ENCODE measurements around the gene ARHGEF28.

ARHGEF28 gene

DNA sequence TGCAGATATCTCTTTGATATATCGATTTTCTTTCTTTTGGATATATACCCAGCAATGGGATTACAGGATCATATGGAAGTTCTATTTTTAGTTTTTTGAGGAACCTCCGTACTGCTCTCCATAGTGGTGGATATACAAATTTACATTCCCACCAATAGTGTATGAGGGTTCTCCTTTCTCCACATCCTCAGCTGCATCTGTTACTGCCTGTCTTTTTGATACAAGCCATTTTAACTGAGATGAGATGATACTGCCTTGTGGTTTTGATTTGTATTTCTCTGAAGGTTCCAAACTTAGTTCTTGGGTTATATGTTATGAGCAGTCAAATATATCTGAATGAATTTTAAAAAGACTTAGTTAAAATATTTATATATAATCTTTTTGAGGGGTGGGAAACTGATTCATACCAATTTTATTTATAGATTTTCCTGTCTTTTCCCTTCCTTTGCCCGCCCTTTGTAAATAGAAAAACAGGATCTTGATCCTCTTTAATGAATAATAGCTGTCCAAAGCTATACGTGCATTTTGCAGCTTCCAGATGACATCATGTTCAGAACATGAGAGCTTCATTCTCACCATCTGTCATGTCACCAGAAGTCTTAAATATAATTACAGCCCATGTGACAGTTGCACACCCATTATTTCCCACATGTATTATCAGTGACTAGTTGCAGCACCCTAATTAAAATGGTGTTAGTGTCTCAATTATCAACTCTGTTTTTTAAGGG lies 6.2 kb upstream of the ARHGEF28 start:
- no peak for DNase-seq

- no peak for DNase-seq
These were observed 5.7 kb upstream of the ARHGEF28 start for GRCh38 chr5:73620334-73620687.

DNA sequence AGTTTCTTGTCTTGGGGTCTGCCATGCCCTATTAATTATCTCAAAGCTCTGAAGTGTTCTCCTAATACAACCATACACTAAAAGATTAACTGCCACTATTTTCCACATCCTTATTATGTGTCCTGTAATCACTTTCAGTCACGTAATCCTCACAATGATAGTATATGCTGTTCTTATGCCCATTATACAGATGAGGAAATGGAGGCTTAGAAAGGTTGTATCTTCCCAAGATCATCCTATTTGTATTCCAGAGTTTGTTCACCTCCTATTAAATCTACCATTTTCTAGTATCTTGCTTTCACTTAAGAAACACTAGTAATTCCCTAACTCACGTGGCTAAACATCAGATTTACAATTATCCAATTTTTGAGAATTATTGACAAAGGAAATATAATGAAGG lies 2.9 kb upstream of the ARHGEF28 start:
- no peak for DNase-seq

- no peak for DNase-seq
These were observed 2.0 kb upstream of the ARHGEF28 start for GRCh38 chr5:73623901-73624404.

DNA sequence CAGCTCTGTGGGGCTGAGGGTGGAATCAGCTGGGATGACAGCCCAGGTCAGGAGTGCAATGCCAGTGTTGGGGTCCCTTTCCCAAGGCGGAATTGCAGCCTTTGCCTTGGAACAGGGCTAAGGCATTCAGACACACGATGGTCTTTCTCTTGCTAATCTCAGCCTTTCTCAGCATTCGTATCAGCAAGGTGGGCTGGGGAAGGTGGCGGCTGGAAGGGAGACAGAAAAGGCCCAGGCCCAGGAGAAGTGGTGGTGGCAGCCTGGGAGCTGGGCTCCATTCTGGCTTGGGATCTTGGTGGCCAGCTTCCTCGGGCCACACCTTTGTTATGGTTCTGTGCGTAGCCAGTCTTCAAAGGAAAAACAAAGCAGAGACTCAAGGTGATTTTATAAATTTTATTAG lies 1.1 kb upstream of the ARHGEF28 start:
- DNase-seq = no peak

- no peak for DNase-seq
These were observed 538 bp upstream of the ARHGEF28 start for GRCh38 chr5:73625372-73625943.

GRCh38 chr5:73626814-73627313 lies 868 bp downstream of the ARHGEF28 start:
- no peak for DNase-seq

- no peak for DNase-seq
These were observed 3.5 kb downstream of the ARHGEF28 start for GRCh38 chr5:73629456-73629855.

DNA sequence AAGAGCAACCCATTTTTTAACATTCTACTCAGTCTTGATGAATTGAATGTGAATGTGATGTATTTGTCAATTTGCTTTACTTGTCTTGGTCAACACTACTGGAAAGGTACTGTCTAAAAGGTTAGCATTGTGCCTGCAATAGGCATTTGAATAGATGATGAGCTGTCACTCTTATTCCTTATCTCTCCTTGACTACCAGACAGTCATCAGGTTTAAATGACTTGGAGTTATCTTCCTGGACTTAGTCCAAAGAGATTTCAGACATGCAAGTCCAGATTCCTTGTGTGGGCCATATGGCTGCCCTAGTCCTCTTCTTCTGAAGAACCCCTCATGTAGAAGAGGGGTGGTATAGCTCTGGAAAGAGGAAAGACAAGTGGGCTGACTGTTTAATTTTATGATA lies 4.8 kb downstream of the ARHGEF28 start:
- DNase-seq = no peak

DNA sequence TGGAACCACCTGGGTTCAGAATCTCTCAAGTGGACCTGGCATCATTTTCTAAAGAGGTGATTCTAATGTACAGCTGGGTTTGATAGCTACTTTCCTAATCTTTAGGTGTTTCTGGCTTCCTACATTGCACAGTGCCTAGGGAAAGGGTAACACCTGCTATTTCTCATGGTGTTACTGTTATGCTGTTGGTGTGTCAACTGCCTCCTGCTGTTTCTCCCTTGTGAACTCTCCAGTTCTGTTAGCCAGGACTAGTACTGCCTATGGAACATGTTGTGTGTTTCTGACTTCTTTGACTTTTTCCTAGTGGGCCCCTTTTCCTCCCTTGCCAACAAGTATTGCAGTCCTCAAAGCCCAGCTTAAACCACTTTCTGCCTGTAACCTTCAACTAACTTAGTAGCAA lies 5.5 kb downstream of the ARHGEF28 start:
- no peak for DNase-seq

DNA sequence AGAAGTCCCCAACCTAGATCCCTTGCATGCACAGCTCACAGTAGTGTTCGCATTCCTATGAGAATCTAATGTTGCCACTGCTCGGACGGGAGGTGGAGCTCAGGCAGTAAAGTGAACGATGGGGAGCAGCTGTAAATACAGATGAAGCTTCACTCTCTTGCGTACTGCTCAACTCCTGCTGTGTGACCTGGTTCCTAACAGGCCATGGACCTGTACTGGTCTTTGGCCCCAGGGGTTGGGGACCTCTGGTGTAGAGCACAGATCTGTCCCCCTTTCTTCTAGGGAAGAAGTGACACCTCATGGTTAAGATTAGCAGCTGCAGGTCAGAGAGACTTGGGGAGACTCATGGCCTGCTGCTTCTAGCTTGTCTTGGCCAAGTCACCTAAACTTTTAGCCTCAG lies 7.1 kb downstream of the ARHGEF28 start:
- DNase-seq = no peak

GRCh38 chr5:73636408-73636807 lies 10.4 kb downstream of the ARHGEF28 start:
- DNase-seq = no peak

- DNase-seq = no peak
These were observed 11.6 kb downstream of the ARHGEF28 start for GRCh38 chr5:73637565-73637964.

DNA sequence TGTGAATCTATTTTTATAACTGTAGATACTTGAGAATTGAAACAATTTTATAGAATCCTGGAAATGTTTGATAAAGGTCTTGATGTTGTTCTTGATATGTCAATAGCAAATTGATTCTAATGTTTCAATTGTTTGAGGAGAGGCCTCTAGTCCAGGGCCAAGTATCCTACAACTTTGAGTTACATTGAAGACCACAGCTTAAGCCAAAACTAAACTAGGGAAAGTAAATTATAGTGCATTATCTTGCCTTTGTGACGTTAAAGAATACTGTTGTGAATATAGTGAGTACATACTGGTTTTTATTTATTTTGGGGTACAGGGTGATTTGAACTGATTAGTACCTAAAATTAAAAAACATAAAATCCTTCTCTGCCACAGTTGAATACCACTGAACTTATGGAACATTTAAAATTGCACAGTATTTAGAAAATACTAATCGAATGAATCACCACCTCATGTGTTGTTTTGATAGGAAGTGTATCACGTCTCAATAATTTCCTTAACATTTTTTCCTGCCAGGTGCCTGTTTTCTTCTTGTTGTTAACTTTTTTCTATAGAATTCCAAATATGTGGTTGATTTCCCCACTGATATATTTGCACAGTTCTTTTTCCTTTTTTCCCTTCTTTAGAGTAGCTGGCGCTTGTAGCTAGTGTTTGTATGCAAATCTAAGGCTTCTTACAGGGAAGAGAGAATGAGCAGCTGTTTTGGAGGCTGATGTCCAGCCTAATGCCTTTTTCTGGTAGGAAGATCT lies 12.5 kb downstream of the ARHGEF28 start:
- no peak for DNase-seq

GRCh38 chr5:73640861-73641320 lies 14.9 kb downstream of the ARHGEF28 start:
- DNase-seq = no peak

GRCh38 chr5:73641811-73642210 lies 15.8 kb downstream of the ARHGEF28 start:
- DNase-seq = no peak

DNA sequence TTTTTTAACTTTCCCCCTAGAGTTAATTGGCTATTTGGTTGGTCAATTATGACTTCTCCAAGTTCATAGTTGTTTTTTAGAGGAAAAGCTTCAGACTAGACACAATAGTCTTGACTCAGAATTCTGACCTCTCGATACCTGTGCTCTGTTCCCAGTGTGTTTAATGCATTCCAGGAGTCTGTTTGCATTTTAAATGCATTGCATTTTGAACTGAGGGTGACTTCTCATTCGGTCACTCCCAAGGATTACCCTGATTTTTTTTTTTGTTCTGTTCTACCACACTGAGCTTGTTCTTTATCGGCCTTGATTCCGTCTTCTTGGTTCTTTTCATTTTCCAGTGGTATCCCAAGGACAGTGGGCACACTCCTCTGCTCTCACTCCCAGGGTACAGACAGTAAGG lies 16.3 kb downstream of the ARHGEF28 start:
- DNase-seq = no peak

GRCh38 chr5:73644385-73644963 lies 18.5 kb downstream of the ARHGEF28 start:
- DNase-seq = no peak

DNA sequence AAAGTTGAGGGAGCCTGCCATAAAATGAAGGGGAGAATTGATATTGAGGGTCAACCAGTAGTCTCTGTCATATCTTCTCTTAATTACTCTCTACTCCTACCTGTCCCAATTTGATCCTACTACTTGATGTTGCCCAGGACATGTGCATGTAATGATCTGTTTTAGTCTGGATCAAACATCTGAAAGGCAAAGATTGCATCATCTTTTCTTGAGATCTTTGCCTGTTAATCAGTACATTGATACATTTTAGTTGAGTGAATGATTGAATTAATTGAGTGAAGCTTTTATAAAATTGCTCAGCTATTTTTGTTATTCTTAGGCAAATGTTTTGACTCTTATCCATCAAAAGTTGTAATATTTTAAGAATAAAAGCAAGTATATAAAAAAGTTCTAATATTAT lies 21.7 kb downstream of the ARHGEF28 start:
- no peak for DNase-seq

DNA sequence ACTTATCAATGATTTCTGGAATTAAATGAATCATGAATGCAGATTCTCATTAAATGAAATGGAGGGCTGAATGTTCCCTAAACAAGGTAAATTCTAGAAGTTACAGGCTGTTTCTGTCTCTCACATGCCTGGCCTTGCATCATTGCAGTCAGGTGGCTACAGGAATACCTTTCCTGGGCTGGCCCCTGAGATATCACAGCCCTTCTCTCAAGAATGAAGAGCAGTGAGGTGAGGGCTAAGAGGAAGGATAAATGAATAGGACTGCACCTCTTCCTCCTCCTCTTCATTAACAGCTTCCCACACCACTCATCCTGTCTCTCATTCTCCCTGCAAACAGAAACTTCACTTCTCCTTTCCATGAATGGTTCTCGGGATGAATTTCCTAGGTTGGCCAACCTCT lies 22.5 kb downstream of the ARHGEF28 start:
- DNase-seq = no peak

GRCh38 chr5:73649926-73650325 lies 23.9 kb downstream of the ARHGEF28 start:
- no peak for DNase-seq

GRCh38 chr5:73652391-73652790 lies 26.4 kb downstream of the ARHGEF28 start:
- no peak for DNase-seq

GRCh38 chr5:73654171-73654811 lies 28.3 kb downstream of the ARHGEF28 start:
- DNase-seq = no peak
